ENCODE results near the gene CFAP91.
"Not testable (repeated sequence)": the region's sequence is repeated elsewhere in the genome, so short reads cannot be mapped to it uniquely, and the experiment has no call there.

The CFAP91 gene

DNA sequence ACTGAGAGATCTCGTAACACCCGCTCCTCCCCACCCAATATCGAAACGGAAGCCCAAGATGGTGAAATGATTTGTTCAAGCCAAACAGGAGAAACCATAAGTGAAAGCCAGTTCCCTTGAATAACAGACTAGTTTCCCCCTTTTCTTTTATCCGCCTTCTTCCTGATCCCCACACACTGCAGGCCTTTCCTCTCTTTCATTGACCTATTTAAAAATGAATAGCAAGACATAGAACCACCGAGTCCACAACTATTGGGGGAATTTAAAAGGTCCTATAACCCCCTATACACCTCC is 25.2 kb upstream of the CFAP91 start:
- DNase-seq (ENCODE audit: low spot score), result no peak

- DNase-seq (ENCODE audit: low spot score), result not testable (repeated sequence)
These were observed 24.6 kb upstream of the CFAP91 start for GRCh38 chr3:119678209-119678608.

DNA sequence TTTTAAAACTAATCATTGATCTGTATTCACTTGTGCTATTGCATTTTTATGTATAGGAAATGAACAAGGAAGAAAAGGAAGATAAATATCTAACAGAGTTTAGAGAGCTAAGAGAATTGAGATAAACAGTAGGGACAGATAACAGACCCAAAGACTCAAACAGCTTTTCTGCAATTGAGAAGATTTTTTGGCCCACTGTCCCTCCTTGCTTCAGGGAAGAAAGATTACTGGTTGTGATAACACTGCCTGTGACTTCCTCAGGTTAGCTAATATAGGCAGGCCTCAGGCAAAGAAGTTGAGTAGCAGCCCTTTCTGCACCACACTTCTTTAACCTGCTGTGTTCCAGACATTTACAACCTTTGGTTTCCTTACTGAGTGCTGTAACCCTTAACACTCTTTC is 22.9 kb upstream of the CFAP91 start:
- no peak for DNase-seq (ENCODE audit: low spot score)

GRCh38 chr3:119681279-119681678 is 21.5 kb upstream of the CFAP91 start:
- no peak for DNase-seq (ENCODE audit: low spot score)

GRCh38 chr3:119683421-119683820 is 19.4 kb upstream of the CFAP91 start:
- no peak for DNase-seq (ENCODE audit: low spot score)

DNA sequence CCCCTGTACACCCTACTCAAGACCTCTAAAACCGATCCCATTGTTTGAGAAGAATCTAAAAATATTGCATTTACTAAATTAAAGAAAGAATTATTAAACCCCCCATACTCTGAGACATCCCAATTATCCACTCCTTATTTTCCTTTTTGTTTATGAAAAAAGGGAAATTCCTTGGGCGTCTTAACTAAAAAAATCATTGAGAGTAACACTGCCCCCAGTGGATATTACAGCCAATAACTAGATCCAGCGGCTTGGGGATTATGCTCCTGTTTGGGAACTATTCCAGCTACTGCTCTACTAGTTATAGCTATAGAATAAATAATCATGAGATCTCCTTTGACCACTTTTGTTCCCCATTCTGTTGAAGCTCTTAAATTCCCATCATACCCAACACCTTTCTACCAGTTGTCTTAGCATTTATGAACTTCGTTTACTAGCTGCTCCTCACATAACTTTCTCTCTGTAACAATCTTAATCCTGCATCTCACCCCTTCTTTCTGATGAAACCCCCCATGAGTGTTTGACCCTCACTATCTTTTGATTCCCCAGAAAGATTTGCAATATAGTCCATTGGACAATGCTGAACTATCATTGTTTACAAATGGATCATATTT is 12.7 kb upstream of the CFAP91 start:
- peak; percentile 29 for DNase-seq (ENCODE audit: low spot score)

- no peak for DNase-seq (ENCODE audit: low spot score)
These were observed 7.3 kb upstream of the CFAP91 start for GRCh38 chr3:119695480-119695879.

DNA sequence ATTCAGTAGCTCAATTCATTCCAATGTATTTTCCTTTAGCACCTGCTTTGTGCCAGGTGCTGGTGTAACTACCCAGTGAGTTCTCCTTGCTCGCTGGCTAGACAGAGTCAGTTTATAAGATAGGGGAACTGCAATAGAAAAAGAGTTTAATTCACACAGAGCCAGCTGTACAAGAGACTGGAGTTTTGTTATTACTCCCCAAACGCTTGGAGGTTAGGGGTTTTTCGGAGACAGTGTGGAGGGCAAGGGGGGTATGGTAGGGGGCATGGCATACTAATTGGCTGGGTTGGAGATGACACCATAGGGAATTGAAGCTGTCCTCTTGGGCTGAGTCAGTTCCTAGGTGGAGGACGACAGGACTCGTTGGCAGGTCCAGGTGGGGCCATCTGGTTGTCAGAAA is 5.4 kb upstream of the CFAP91 start:
- no peak for DNase-seq (ENCODE audit: low spot score)

- no peak for DNase-seq (ENCODE audit: low spot score)
These were observed 2.4 kb upstream of the CFAP91 start for GRCh38 chr3:119700269-119700919.

DNA sequence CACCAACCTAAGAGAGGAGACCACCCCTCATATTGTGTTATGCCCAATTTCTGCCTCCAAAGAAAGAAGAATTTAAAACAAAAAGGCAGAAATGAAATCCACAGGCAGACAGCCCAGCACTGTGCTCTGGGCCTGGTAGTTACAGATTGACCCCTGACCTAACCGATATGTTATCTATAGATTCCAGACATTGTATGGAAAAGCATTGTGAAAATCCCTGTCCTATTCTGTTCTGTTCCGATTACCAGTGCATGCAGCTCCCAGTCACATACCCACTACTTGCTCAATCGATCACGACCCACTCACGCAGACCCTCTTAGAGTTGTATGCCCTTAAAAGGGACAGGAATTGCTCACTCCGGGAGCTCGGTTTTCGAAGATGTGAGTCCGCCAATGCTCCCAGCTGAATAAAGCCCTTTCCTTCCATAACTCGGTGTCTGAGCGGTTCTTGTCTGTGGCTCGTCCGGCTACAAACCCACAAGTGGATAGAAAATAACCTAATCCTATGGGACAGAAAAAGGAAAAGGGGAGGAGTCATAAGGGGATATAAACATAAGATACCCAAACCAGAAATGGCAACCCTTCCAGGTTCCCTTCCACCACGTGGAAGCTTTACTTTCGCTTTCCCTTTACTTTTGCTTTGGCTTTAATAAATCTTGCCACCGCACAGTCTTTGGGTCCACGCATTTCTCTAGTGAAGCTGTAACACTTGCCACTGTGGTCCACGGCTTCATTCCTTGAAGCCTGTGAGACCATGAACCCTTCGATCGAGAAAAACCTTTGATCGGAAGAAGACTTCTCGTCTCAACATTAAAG is 1.7 kb upstream of the CFAP91 start:
- DNase-seq (ENCODE audit: low spot score), result no peak

DNA sequence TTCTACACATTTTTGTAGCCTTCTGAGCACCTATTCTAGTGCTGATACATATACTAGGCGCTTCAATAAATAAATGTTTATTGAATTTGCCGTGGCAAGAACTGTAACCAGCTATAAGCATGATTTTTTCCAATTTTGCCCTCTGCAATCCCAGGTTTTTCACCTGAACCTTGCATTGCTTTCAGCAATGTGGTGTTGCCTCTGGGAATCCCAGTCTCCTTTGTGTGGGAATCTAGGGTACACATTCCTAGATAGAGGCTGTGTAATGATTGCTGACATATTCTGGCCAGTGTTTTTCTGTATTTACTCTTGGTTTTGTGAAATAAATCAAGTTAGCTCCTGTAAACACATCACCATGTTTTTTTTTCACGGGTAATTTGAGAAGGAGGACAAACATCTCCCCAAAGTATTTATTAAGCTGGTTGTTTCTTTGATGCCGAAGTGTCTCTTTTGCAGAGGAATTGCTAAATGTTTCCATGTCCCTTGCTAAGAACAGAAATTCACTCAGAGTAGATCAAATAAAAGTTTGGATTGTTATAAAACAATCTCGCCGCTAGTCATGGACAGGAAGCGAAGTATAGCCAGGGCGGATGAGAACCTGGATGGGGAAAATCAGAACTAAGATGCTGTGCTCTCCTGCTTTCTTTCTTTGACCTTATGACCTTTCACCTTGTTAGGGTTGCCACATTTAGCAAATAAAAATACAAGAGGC is 1.2 kb downstream of the CFAP91 start:
- no peak for DNase-seq (ENCODE audit: low spot score)

DNA sequence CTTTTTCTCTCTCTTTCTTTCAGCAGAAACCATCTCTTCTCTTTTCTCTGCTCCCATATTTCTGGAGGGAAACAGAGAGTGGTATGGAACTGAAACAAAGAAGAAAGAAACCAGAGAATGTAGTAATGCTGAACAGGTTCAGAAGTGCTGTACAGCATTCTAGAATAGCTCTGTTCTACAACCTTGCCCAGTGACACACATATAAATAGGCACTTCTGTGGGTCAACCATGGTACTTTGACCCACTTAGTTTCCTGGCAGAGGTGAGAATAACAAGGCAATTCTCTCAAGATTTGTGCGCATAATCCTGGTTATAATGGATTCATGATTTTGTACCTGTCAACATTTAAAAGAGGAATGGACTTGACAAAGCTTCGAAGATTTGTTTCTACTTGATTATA is 12.3 kb downstream of the CFAP91 start:
- DNase-seq (ENCODE audit: low spot score), result no peak

GRCh38 chr3:119716998-119717397 is 14.2 kb downstream of the CFAP91 start:
- DNase-seq (ENCODE audit: low spot score), result no peak

DNA sequence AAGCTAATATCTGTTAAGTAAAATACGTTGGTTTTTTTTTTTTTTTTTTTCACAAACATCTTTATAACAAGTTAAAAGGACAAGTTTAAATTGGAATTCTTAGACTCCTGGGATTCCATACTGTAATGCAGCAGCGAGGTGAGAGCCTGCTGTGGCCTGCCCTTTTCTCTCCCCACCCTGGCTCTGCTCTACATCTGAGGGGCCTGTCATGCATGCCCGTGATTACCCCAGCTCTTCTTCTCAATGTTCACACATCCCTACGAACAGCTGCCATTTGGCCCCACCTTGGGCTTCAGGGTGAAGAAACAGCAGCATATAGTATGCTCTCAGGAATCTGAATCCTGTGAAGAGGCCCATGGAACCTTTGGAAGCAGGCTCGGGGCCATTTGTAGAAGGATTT is 14.7 kb downstream of the CFAP91 start:
- no peak for DNase-seq (ENCODE audit: low spot score)

GRCh38 chr3:119723022-119723421 is 20.2 kb downstream of the CFAP91 start:
- DNase-seq (ENCODE audit: low spot score), result no peak

DNA sequence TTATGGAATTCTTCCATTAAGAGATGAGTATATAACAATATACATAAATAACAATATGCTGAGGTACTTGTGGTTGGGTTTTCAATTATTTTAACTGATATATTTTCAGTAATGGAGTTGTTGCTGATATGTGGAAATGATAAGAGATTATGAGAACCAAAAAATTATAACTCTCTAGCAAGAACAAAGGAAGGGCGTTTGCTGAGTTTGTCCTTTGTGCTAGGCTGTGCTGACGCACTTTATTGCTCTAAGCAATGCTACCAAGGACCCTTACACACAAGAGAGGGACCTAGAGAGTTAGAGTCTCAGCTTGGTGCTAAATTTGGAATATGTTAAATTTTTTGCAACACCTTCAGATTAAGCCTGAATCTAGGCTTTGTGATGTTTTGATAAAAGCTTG is 24.1 kb downstream of the CFAP91 start:
- no peak for DNase-seq (ENCODE audit: low spot score)

DNA sequence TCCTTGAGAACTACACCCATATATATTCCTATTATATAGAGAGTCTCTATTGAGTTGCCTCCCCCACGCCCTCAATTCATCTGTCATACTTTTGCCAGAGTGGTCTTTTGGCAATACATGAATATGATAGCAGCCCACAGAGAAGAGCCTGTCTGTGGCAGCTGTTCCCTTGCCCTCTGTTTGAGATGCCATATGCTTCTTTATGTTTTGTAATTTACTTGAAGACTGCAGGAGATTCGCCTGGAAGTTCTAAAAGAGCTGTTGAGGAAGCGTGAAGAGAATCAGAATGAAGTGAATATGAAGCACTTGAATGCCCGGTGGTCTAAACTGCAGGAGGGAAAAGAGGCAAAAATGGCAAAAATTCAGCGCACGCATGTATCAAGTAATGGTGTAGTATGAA is 27.2 kb downstream of the CFAP91 start:
- no peak for DNase-seq (ENCODE audit: low spot score)

- no peak for DNase-seq (ENCODE audit: low spot score)
These were observed 28.9 kb downstream of the CFAP91 start for GRCh38 chr3:119731560-119732343.

GRCh38 chr3:119733812-119734211 is 31.0 kb downstream of the CFAP91 start:
- no peak for DNase-seq (ENCODE audit: low spot score)

GRCh38 chr3:119738741-119739140 is 35.9 kb downstream of the CFAP91 start:
- no peak for DNase-seq (ENCODE audit: low spot score)

DNA sequence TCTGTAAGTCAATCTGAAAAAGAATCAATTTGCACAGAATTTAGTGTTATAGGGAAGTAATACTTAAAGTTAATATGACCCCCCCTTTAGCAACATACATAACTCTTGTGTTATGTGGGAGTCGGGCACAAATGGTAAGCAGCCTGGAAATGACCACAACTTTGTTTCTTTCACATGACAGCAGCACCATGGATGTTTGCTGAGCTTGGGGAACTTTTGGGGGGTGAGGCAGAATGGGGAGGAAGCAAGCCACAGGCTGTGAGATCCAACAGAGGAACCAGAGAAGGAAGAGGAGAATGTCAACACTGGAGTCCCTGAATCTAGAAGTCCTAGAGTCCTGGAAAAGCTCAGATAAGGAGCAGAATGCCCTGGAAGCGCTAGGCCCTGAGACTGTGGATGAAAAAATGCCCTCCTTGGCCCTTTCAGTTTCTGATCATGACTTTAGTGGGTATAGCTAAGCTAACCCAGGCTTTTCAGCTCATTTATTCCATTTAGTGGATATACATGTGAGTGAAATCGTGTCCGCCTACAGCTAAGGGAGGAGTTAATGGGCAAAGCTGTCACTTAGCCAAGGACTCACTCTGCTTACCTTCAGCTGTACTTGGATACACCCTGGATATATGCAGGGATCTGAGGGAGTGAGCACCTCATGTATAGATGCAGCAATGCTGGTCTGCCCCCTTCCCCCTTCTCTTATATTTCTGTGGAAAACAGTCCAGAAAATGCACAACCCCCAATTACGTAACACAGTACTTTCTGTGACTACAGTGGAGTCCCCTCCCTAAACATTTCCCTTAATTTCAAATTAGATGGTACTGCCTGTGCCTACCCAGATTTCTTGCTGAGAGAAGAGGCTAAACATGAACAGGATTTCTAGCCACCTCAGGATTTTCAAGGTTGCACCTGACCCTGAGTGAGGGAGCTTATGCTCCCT is 39.1 kb downstream of the CFAP91 start:
- DNase-seq (ENCODE audit: low spot score), result no peak
